H9 (cell line): Measurements from ENCODE around the gene POLE3. TPM values are rescaled to one million over a fixed set of nuclear protein-coding genes. Genes with fewer than 3 reads are reported as not detected.

ENCODE experiments used
- DNase-seq: peaks from one replicate; pipeline ENCODE4 v3.0.0-alpha.2; 2017
- H2AFZ ChIP-seq: one replicate; pipeline ENCODE4 v1.6.1; 2013; ENCODE audit warnings: mild to moderate bottlenecking, low read length, control low read depth, moderate library complexity
- H2AK5ac ChIP-seq: 2 replicates; pipeline ENCODE4 v1.6.1; 2013; ENCODE audit warnings: low read length, control low read depth, mixed read lengths; ENCODE audit not compliant: insufficient read length
- H2BK120ac ChIP-seq: one replicate; pipeline ENCODE4 v1.6.1; 2013; ENCODE audit warnings: low read depth, mild to moderate bottlenecking, low read length, control low read depth, inconsistent platforms; ENCODE audit not compliant: poor library complexity, severe bottlenecking
- H2BK12ac ChIP-seq: 2 replicates; pipeline ENCODE4 v1.6.1; 2013; ENCODE audit warnings: low read length, control low read depth, mixed read lengths, low read depth; ENCODE audit not compliant: insufficient read length
- H2BK15ac ChIP-seq: 2 replicates; pipeline ENCODE4 v1.6.1; 2013; ENCODE audit warnings: low read depth, low read length, control low read depth
- H2BK20ac ChIP-seq: one replicate; pipeline ENCODE4 v1.6.1; 2013; ENCODE audit warnings: low read depth, mild to moderate bottlenecking, low read length, control low read depth, inconsistent platforms; ENCODE audit not compliant: poor library complexity, severe bottlenecking
- H2BK5ac ChIP-seq: 2 replicates; pipeline ENCODE4 v1.6.1; 2013; ENCODE audit warnings: low read length, control low read depth, mixed read lengths; ENCODE audit not compliant: insufficient read length
- H3K14ac ChIP-seq: 2 replicates; pipeline ENCODE4 v1.6.1; 2013; ENCODE audit warnings: low read length, control low read depth; ENCODE audit not compliant: insufficient read depth
- H3K18ac ChIP-seq: 2 replicates; pipeline ENCODE4 v1.6.1; 2013; ENCODE audit warnings: low read depth, mild to moderate bottlenecking, mixed read lengths, low read length, control low read depth; ENCODE audit not compliant: insufficient read length
- H3K23ac ChIP-seq: 2 replicates; pipeline ENCODE4 v1.6.1; 2013; ENCODE audit warnings: low read length, control low read depth, mixed read lengths, low read depth; ENCODE audit not compliant: insufficient read length
- H3K23me2 ChIP-seq: 2 replicates; pipeline ENCODE4 v1.6.1; 2013; ENCODE audit warnings: low read depth, mild to moderate bottlenecking, mixed read lengths, low read length, control low read depth; ENCODE audit not compliant: insufficient read length, poor library complexity, severe bottlenecking
- H3K27ac ChIP-seq: 2 replicates; pipeline ENCODE4 v1.5.1; 2013; ENCODE audit warnings: low read length, control low read depth, mixed read lengths, low read depth; ENCODE audit not compliant: insufficient read length
- H3K27me3 ChIP-seq: 2 replicates; pipeline ENCODE4 v1.6.1; 2013; ENCODE audit warnings: low read length, control low read depth, inconsistent platforms; ENCODE audit not compliant: insufficient read depth
- H3K4ac ChIP-seq: 2 replicates; pipeline ENCODE4 v1.6.1; 2013; ENCODE audit warnings: low read depth, mild to moderate bottlenecking, control low read depth, inconsistent platforms, low read length, moderate library complexity
- H3K4me1 ChIP-seq: 2 replicates; pipeline ENCODE4 v1.6.1; 2013; ENCODE audit warnings: low read length, control low read depth, inconsistent platforms; ENCODE audit not compliant: insufficient read depth
- H3K4me2 ChIP-seq: 2 replicates; pipeline ENCODE4 v1.6.1; 2013; ENCODE audit warnings: low read length, control low read depth, mixed read lengths; ENCODE audit not compliant: insufficient read length, insufficient read depth
- H3K56ac ChIP-seq: 2 replicates; pipeline ENCODE4 v1.6.1; 2013; ENCODE audit warnings: low read depth, mild to moderate bottlenecking, mixed read lengths, low read length, control low read depth; ENCODE audit not compliant: insufficient read length
- H3K79me1 ChIP-seq: 2 replicates; pipeline ENCODE4 v1.6.1; 2013; ENCODE audit warnings: low read depth, mild to moderate bottlenecking, moderate library complexity, low read length, control low read depth, inconsistent platforms; ENCODE audit not compliant: insufficient read depth, poor library complexity, severe bottlenecking
- H3K79me2 ChIP-seq: 2 replicates; pipeline ENCODE4 v1.6.1; 2013; ENCODE audit warnings: low read length, control low read depth, inconsistent platforms; ENCODE audit not compliant: insufficient read depth
- H3K9ac ChIP-seq: 2 replicates; pipeline ENCODE4 v1.6.1; 2013; ENCODE audit warnings: low read length, control low read depth, mixed read lengths; ENCODE audit not compliant: insufficient read length; ENCODE audit errors: extremely low read depth
- H3K9me3 ChIP-seq: one replicate; pipeline ENCODE4 v1.6.1; 2013; ENCODE audit warnings: low read depth, low read length, inconsistent platforms; ENCODE audit not compliant: control insufficient read depth
- H3T11ph ChIP-seq: one replicate; pipeline ENCODE4 v1.6.1; 2013; ENCODE audit warnings: mild to moderate bottlenecking, low read length, control low read depth, inconsistent platforms
- H4K20me1 ChIP-seq: one replicate; pipeline ENCODE4 v1.6.1; 2013; ENCODE audit not compliant: control insufficient read depth, insufficient read length, insufficient read depth
- H4K5ac ChIP-seq: 2 replicates; pipeline ENCODE4 v1.6.1; 2013; ENCODE audit warnings: low read depth, mild to moderate bottlenecking, mixed read lengths, low read length, control low read depth; ENCODE audit not compliant: insufficient read length
- H4K8ac ChIP-seq: replicated peaks from 2 replicates; pipeline ENCODE4 v1.6.1; 2013; ENCODE audit warnings: low read length, control low read depth, mixed read lengths, low read depth; ENCODE audit not compliant: insufficient read length
- H4K91ac ChIP-seq: 2 replicates; pipeline ENCODE4 v1.6.1; 2013; ENCODE audit warnings: low read depth, mild to moderate bottlenecking, moderate library complexity, mixed read lengths, low read length, control low read depth; ENCODE audit not compliant: insufficient read length
- H3K27ac Mint-ChIP-seq, 3 experiments: 2 replicates in 2 of 3; 3 replicates in 1 of 3; pipeline ENCODE4 v1.8.0; 2020 to 2021; ENCODE audit warnings: mixed read lengths in 3 of 3, mild to moderate bottlenecking in 1 of 3, moderate library complexity in 1 of 3
- H3K27me3 Mint-ChIP-seq: 2 replicates; pipeline ENCODE4 v1.8.0; 2021; ENCODE audit warnings: low read depth, mild to moderate bottlenecking, moderate library complexity, mixed read lengths
- H3K36me3 Mint-ChIP-seq, 3 experiments: 2 replicates in 2 of 3; 3 replicates in 1 of 3; pipeline ENCODE4 v1.8.0; 2020 to 2021; ENCODE audit warnings: low read depth in 3 of 3, mixed read lengths in 3 of 3; ENCODE audit not compliant: insufficient read depth in 1 of 3
- H3K4me1 Mint-ChIP-seq, 2 experiments: 2 replicates each; pipeline ENCODE4 v1.8.0; 2020; ENCODE audit warnings: mixed read lengths in 2 of 2
- H3K4me3 Mint-ChIP-seq, 2 experiments: 2 replicates in 1 of 2; 3 replicates in 1 of 2; pipeline ENCODE4 v1.8.0; 2020 to 2021; ENCODE audit warnings: mild to moderate bottlenecking in 2 of 2, mixed read lengths in 2 of 2, moderate library complexity in 1 of 2
- H3K9me3 Mint-ChIP-seq, 2 experiments: 2 replicates in 1 of 2; 3 replicates in 1 of 2; pipeline ENCODE4 v1.8.0; 2020; ENCODE audit warnings: mild to moderate bottlenecking in 2 of 2, mixed read lengths in 2 of 2, moderate library complexity in 1 of 2
- WGBS: extraction: QIAGEN DNeasy Blood & Tissue Kit; methylation state at CpG from one replicate; pipeline ENCODE4 v1.1.7; 2013; ENCODE audit warnings: missing lambda C conversion rate, low lambda C conversion rate, mixed read lengths; ENCODE audit not compliant: insufficient read length; ENCODE audit errors: extremely low coverage; 5-methylcytosine and 5-hydroxymethylcytosine counted together
- total RNA-seq: library from RNA; stranded (reverse); gene quantifications from 2 replicates; pipeline ENCODE4 v1.2.1, GENCODE V29; 2021
- TF ChIP-seq, protein P1 (sequence below): fragments of 200-600 bp; sonication (generic); conservative IDR thresholded peaks from 3 replicates; pipeline ENCODE4 v1.8.0; 2021; ENCODE audit warnings: antibody characterized with exemption, mild to moderate bottlenecking

POLE3 gene
- total RNA-seq, 1 experiment from 2014 or later, result 82.4 TPM

DNA sequence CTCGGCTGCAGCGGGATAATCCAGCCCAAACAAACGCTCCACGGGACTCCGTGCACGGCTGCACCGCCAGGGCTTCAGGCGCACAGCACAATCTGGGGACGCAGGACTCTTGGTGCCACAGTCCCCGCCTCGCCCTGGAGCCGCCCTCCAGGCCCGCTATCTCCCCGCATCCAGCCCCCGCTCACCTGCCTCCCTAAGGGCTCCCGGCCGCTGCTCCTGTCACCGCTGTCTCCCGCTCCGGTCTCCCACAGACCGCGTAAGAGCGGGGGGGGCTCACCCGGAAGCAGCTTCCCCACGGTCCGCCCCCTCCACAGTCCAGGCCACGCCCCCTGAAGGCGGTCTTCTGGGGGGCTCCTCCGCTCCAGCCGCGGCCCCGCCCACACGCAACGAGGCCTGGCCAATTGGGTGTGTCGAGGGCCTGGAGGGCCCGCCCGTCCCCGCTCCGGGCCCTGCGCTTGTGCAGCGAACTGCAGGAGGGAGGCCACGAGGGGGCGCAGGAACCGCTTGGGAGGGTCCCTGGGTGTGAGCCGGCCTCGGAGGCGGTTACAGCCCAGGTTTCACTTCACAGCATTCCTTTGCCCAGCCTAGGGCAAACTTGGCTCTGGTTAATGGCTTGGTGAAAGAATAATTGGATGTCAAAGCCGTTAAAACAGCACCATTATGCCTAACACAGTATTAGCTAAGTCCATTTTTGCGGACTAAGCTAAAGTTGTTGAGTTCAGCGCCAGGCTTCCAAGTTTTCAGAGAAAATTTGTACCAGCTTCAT is 9.3 kb downstream of the POLE3 start, which contains the start of gene ALAD:
TSS of gene ALAD (minus strand) at position 258 of the 766 bp plus-strand sequence. CDS start 7,725 bp downstream, outside the sequence.
- DNase-seq, result peak; percentile 99
- Histone ChIP-seq H3K27ac (no peak within 1 kb of the TSS), H4K91ac (no peak within 1 kb of the TSS), H3K9me3 (no peaks in the 10 kb centered on the region), H3K18ac (no peak within 1 kb of the TSS), H4K5ac (no peak within 1 kb of the TSS), H2BK5ac (no peak within 1 kb of the TSS), H3K27me3 (no peaks in the 10 kb centered on the region), H3K23me2 (no peaks in the 10 kb centered on the region), H2BK15ac (no peak within 1 kb of the TSS), H3K79me1 (no peaks in the 10 kb centered on the region), H3K9ac (peak within 1 kb of the TSS; percentile 40), H3K4me2 (peak within 1 kb of the TSS; percentile 68), H2BK12ac (no peak within 1 kb of the TSS), H2BK20ac (no peak within 1 kb of the TSS), H3K4me1 (no peaks in the 10 kb centered on the region), H2AK5ac (no peak within 1 kb of the TSS), H3K14ac (no peak within 1 kb of the TSS), H2AFZ (peak within 1 kb of the TSS; percentile 96), H2BK120ac (no peak within 1 kb of the TSS), H3K23ac (no peak within 1 kb of the TSS), H3K79me2 (no peaks in the 10 kb centered on the region), H4K20me1 (no peaks in the 10 kb centered on the region), H3K4ac (no peak within 1 kb of the TSS), H3K56ac (no peak within 1 kb of the TSS), H4K8ac (no peak within 1 kb of the TSS), H3T11ph (no peak within 1 kb of the TSS)
- H3K4me3 Mint-ChIP-seq, result peak within 1 kb of the TSS; percentile 88 to 94
- peaks cover 6 to 11% of the 10 kb centered on the region in 2 experiments for H3K4me1 Mint-ChIP-seq
- no peaks in the 10 kb centered on the region; a peak in 2 of 7 replicates for H3K36me3 Mint-ChIP-seq
- H3K27ac Mint-ChIP-seq, result peak within 1 kb of the TSS in 1 of 3 experiments; percentile 74; a peak in 2 of 7 replicates
- no CpG with 5 or more reads among the region's 50 CpGs for WGBS
- no peaks in the 10 kb centered on the region for H3K9me3 Mint-ChIP-seq
- TF ChIP-seq, protein P1, sequence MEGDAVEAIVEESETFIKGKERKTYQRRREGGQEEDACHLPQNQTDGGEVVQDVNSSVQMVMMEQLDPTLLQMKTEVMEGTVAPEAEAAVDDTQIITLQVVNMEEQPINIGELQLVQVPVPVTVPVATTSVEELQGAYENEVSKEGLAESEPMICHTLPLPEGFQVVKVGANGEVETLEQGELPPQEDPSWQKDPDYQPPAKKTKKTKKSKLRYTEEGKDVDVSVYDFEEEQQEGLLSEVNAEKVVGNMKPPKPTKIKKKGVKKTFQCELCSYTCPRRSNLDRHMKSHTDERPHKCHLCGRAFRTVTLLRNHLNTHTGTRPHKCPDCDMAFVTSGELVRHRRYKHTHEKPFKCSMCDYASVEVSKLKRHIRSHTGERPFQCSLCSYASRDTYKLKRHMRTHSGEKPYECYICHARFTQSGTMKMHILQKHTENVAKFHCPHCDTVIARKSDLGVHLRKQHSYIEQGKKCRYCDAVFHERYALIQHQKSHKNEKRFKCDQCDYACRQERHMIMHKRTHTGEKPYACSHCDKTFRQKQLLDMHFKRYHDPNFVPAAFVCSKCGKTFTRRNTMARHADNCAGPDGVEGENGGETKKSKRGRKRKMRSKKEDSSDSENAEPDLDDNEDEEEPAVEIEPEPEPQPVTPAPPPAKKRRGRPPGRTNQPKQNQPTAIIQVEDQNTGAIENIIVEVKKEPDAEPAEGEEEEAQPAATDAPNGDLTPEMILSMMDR, result peak; percentile 98; the same call in 2 of the 3 replicates
- no peaks in the 10 kb centered on the region; the same call in none of the 2 replicates for H3K27me3 Mint-ChIP-seq
